ENCODE data around the gene WDR73.

GRCh38 chr15:84633311-84634227 lies 20.5 kb downstream of the WDR73 start:
- TF ChIP-seq CTCF (IDR thresholded peaks at IDR 0.05; ENCODE audit: insufficient read depth, low read length) (no peak), POLR2AphosphoS5 (IDR thresholded peaks at IDR 0.05; ENCODE audit: low read depth) (no peak), REST (IDR thresholded peaks at IDR 0.05; ENCODE audit: insufficient replicate concordance, low read depth) (no peak)
